H1 (cell line): ENCODE data around the gene DCK. TPM values are rescaled to one million over a fixed set of nuclear protein-coding genes. Genes with fewer than 3 reads are reported as not detected.

Experiments
- CTCF ChIA-PET: fragments of 300-600 bp; sonication (Branson Sonifier 250); formaldehyde crosslinking; loops from one replicate; lab custom pipeline; 2021; ENCODE audit not compliant: partially characterized antibody; lab: Charles Lee
- POLR2A ChIA-PET: fragments of 300-600 bp; sonication (Branson Sonifier 250); formaldehyde crosslinking; loops from one replicate; lab custom pipeline; 2021; ENCODE audit warnings: inconsistent platforms; ENCODE audit not compliant: partially characterized antibody; lab: Charles Lee
- DNase-seq, 2 experiments: peaks; one replicate each; pipeline versions ENCODE4 v3.0.0 to v3.0.0-alpha.2; 2010 to 2022; ENCODE audit warnings: low spot score in 2 of 2, low read depth in 1 of 2, mixed read lengths in 1 of 2
- FAIRE-seq: peaks from 2 replicates; lab custom pipeline; 2011; peaks lifted over from hg19 to GRCh38; lab: Jason Lieb, UNC
- H2AFZ ChIP-seq: 2 replicates; pipeline ENCODE4 v1.8.1; 2012; ENCODE audit warnings: low read length, inconsistent platforms
- H2AK5ac ChIP-seq: 2 replicates; pipeline ENCODE4 v1.6.1; 2013; ENCODE audit warnings: low read depth, low read length
- H2BK120ac ChIP-seq: replicated peaks from 2 replicates; pipeline ENCODE3; 2013; ENCODE audit warnings: low read depth, low read length, inconsistent platforms
- H2BK12ac ChIP-seq: 2 replicates; pipeline ENCODE4 v1.6.1; 2013; ENCODE audit warnings: low read depth, low read length
- H2BK15ac ChIP-seq: 2 replicates; pipeline ENCODE4 v1.6.1; 2013; ENCODE audit warnings: low read length
- H2BK20ac ChIP-seq: 2 replicates; pipeline ENCODE4 v1.6.1; 2013; ENCODE audit warnings: low read length
- H2BK5ac ChIP-seq: 2 replicates; pipeline ENCODE4 v1.6.1; 2013; ENCODE audit warnings: low read depth, low read length
- H3K14ac ChIP-seq: 2 replicates; pipeline ENCODE4 v1.6.1; 2013; ENCODE audit warnings: inconsistent platforms; ENCODE audit not compliant: insufficient read length
- H3K18ac ChIP-seq: 2 replicates; pipeline ENCODE4 v1.6.1; 2013; ENCODE audit warnings: low read length; ENCODE audit errors: extremely low read depth
- H3K23ac ChIP-seq: 2 replicates; pipeline ENCODE4 v1.6.1; 2013; ENCODE audit warnings: inconsistent platforms; ENCODE audit not compliant: insufficient read length
- H3K23me2 ChIP-seq: 2 replicates; pipeline ENCODE4 v1.6.1; 2013; ENCODE audit warnings: low read depth, low read length
- H3K27ac ChIP-seq: 2 replicates; pipeline ENCODE4 v1.6.1; 2011; ENCODE audit warnings: low read depth, low read length, inconsistent platforms
- H3K27me3 ChIP-seq, 4 experiments: replicated peaks in 1 of 4; 1 replicate in 1 of 4; 2 replicates in 3 of 4; pipeline versions ENCODE4 v1.6.1 to v1.8.1; 2011 to 2013; ENCODE audit warnings: low read length in 3 of 4, mild to moderate bottlenecking in 3 of 4, inconsistent platforms in 2 of 4, mixed read lengths in 2 of 4, moderate library complexity in 1 of 4; ENCODE audit not compliant: control insufficient read depth in 3 of 4, insufficient read depth in 3 of 4; ENCODE audit errors: extremely low read depth in 1 of 4
- H3K36me3 ChIP-seq, 4 experiments: 2 replicates each; pipeline versions ENCODE4 v1.6.1 to v1.8.1; 2011 to 2013; ENCODE audit warnings: mild to moderate bottlenecking in 4 of 4, low read length in 3 of 4, moderate library complexity in 2 of 4, control low read depth in 1 of 4, inconsistent platforms in 1 of 4; ENCODE audit not compliant: insufficient read depth in 4 of 4, control insufficient read depth in 2 of 4
- H3K4ac ChIP-seq: replicated peaks from 2 replicates; pipeline ENCODE3; 2013; ENCODE audit warnings: low read length, low read depth, mixed read lengths, inconsistent platforms; ENCODE audit not compliant: insufficient read length
- H3K4me1 ChIP-seq, 4 experiments: replicated peaks in 1 of 4; 1 replicate in 1 of 4; 2 replicates in 3 of 4; pipeline versions ENCODE4 v1.6.1 to v1.8.1; 2011 to 2013; ENCODE audit warnings: low read length in 3 of 4, inconsistent platforms in 2 of 4, mixed read lengths in 1 of 4; ENCODE audit not compliant: insufficient read depth in 4 of 4, control insufficient read depth in 3 of 4
- H3K4me2 ChIP-seq, 2 experiments: 2 replicates each; pipeline versions ENCODE4 v1.6.1 to v1.8.1; 2011 to 2013; ENCODE audit warnings: low read depth in 2 of 2, low read length in 2 of 2, control low read depth in 1 of 2, inconsistent platforms in 1 of 2, mild to moderate bottlenecking in 1 of 2; ENCODE audit not compliant: insufficient read depth in 1 of 2
- H3K4me3 ChIP-seq, 4 experiments: fragments of 200-600, 300-600 bp in 1 of 4; sonication (generic), shearing (Covaris generic), sonication (Bioruptor Twin) in 1 of 4; 2 replicates each; pipeline versions ENCODE4 v1.5.1 to v1.8.1; 2011 to 2016; ENCODE audit warnings: low read length in 4 of 4, low read depth in 3 of 4, control low read depth in 2 of 4, inconsistent platforms in 2 of 4, mild to moderate bottlenecking in 2 of 4, mixed read lengths in 1 of 4, moderate library complexity in 1 of 4; ENCODE audit not compliant: insufficient read depth in 2 of 4; ENCODE audit errors: extremely low read depth in 1 of 4
- H3K56ac ChIP-seq: replicated peaks from 2 replicates; pipeline ENCODE3; 2013; ENCODE audit warnings: low read depth, mild to moderate bottlenecking, mixed read lengths, low read length, inconsistent platforms; ENCODE audit not compliant: insufficient read length
- H3K79me1 ChIP-seq: 2 replicates; pipeline ENCODE4 v1.6.1; 2013; ENCODE audit warnings: low read depth, low read length, control low read depth
- H3K79me2 ChIP-seq, 2 experiments: 2 replicates each; pipeline versions ENCODE4 v1.6.1 to v1.8.1; 2012 to 2013; ENCODE audit warnings: low read length in 2 of 2, mild to moderate bottlenecking in 2 of 2, inconsistent platforms in 1 of 2; ENCODE audit not compliant: insufficient read depth in 2 of 2, control insufficient read depth in 1 of 2
- H3K9ac ChIP-seq, 4 experiments: replicated peaks in 1 of 4; 1 replicate in 1 of 4; 2 replicates in 3 of 4; pipeline versions ENCODE4 v1.6.1 to v1.8.1; 2011 to 2013; ENCODE audit warnings: low read depth in 3 of 4, low read length in 3 of 4, control low read depth in 2 of 4, mild to moderate bottlenecking in 2 of 4, moderate library complexity in 2 of 4, inconsistent platforms in 1 of 4; ENCODE audit errors: extremely low read depth in 1 of 4
- H3K9me3 ChIP-seq, 2 experiments: 2 replicates each; pipeline versions ENCODE4 v1.6.1 to v1.8.1; 2012 to 2013; ENCODE audit warnings: mild to moderate bottlenecking in 2 of 2, moderate library complexity in 2 of 2, control low read depth in 1 of 2, inconsistent platforms in 1 of 2, low read depth in 1 of 2, low read length in 1 of 2, mixed read lengths in 1 of 2; ENCODE audit not compliant: insufficient read depth in 2 of 2
- H4K20me1 ChIP-seq, 2 experiments: replicated peaks in 1 of 2; 2 replicates each; pipeline versions ENCODE3 to v1.8.1; 2011 to 2013; ENCODE audit warnings: inconsistent platforms in 2 of 2, low read length in 2 of 2, mild to moderate bottlenecking in 1 of 2; ENCODE audit not compliant: insufficient read depth in 2 of 2, control insufficient read depth in 1 of 2
- H4K5ac ChIP-seq: 2 replicates; pipeline ENCODE4 v1.6.1; 2013; ENCODE audit warnings: low read length, low read depth, mixed read lengths, inconsistent platforms; ENCODE audit not compliant: insufficient read length
- H4K8ac ChIP-seq: 2 replicates; pipeline ENCODE4 v1.8.0; 2013; ENCODE audit warnings: mild to moderate bottlenecking, moderate library complexity, low read length, inconsistent platforms; ENCODE audit not compliant: insufficient read depth; ENCODE audit errors: extremely low read depth
- H4K91ac ChIP-seq: replicated peaks from 2 replicates; pipeline ENCODE3; 2013; ENCODE audit warnings: low read length, mixed read lengths, inconsistent platforms; ENCODE audit not compliant: insufficient read length
- ASH2L ChIP-seq: fragments of 200-600, 300-600 bp; sonication (generic); IDR thresholded peaks from one replicate; pipeline ENCODE4 v1.7.1; 2017; ENCODE audit warnings: low read length
- BACH1 ChIP-seq: IDR thresholded peaks from 2 replicates; pipeline ENCODE4 v1.6.1; 2012; ENCODE audit warnings: low read length, improper control_type of control experiment
- BCL11A ChIP-seq, 2 experiments: IDR thresholded peaks; one replicate each; pipeline ENCODE4 v1.6.1; 2011; ENCODE audit warnings: low read depth in 2 of 2, low read length in 2 of 2, mild to moderate bottlenecking in 2 of 2
- BRCA1 ChIP-seq: IDR thresholded peaks from 2 replicates; pipeline ENCODE4 v1.6.1; 2012; ENCODE audit warnings: low read depth, low read length, improper control_type of control experiment
- CTBP2 ChIP-seq: IDR thresholded peaks from 2 replicates; pipeline ENCODE4 v1.7.0; 2011; ENCODE audit warnings: borderline replicate concordance, mild to moderate bottlenecking, moderate library complexity, mixed read lengths, low read length; ENCODE audit not compliant: insufficient read depth, insufficient read length
- E2F6 ChIP-seq: IDR thresholded peaks from 2 replicates; pipeline ENCODE4 v1.6.1; 2012; ENCODE audit warnings: inconsistent platforms
- FOSL1 ChIP-seq: IDR thresholded peaks from 2 replicates; pipeline ENCODE4 v1.6.1; 2011; ENCODE audit warnings: mild to moderate bottlenecking, low read depth, low read length, moderate library complexity; ENCODE audit not compliant: insufficient read depth
- HDAC6 ChIP-seq: IDR thresholded peaks from one replicate; pipeline ENCODE4 v1.7.1; 2012; ENCODE audit warnings: low read depth, mild to moderate bottlenecking, inconsistent platforms, low read length, moderate library complexity
- KDM1A ChIP-seq: fragments of 200-600, 300-600 bp; sonication (generic); IDR thresholded peaks from 2 replicates; pipeline ENCODE4 v1.7.1; 2016; ENCODE audit warnings: mild to moderate bottlenecking, low read length, borderline replicate concordance
- RAD21 ChIP-seq, 2 experiments: IDR thresholded peaks in 1 of 2; conservative IDR thresholded peaks in 1 of 2; 2 replicates each; pipeline ENCODE4 v1.6.1; 2011; ENCODE audit warnings: low read depth in 2 of 2, low read length in 2 of 2, improper control_type of control experiment in 1 of 2, inconsistent platforms in 1 of 2, mild to moderate bottlenecking in 1 of 2, moderate library complexity in 1 of 2
- SIN3A ChIP-seq, 2 experiments: IDR thresholded peaks in 1 of 2; conservative IDR thresholded peaks in 1 of 2; 2 replicates each; pipeline ENCODE4 v1.6.1; 2011 to 2012; ENCODE audit warnings: low read length in 2 of 2, improper control_type of control experiment in 1 of 2, low read depth in 1 of 2, mild to moderate bottlenecking in 1 of 2
- SRF ChIP-seq: IDR thresholded peaks from 2 replicates; pipeline ENCODE4 v1.6.1; 2011; ENCODE audit warnings: mild to moderate bottlenecking, low read depth, low read length, moderate library complexity
- SUZ12 ChIP-seq: fragments of 200-600 bp; sonication (generic); IDR thresholded peaks from 2 replicates; pipeline ENCODE4 v1.6.1; 2012; ENCODE audit warnings: mild to moderate bottlenecking, inconsistent platforms, low read length, moderate library complexity, mixed read lengths
- WGBS, 2 experiments: shearing (Covaris generic) in 1 of 2; methylation state at CpG; one replicate each; pipeline versions ENCODE4 v1.1.6 to v1.1.7; 2013 to 2015; ENCODE audit warnings: low lambda C conversion rate in 2 of 2, mixed read lengths in 2 of 2, inconsistent platforms in 1 of 2, low coverage in 1 of 2, missing lambda C conversion rate in 1 of 2; ENCODE audit not compliant: insufficient replicate concordance in 2 of 2, insufficient coverage in 1 of 2, insufficient read length in 1 of 2; ENCODE audit errors: extremely low coverage in 1 of 2, missing lambda C conversion rate in 1 of 2; 5-methylcytosine and 5-hydroxymethylcytosine counted together
- polyA plus RNA-seq, 7 experiments: library from polyadenylated mRNA; depleted of rRNA in 3 of 7; stranded (reverse) in 5 of 7; unstranded in 2 of 7; fragments of >200 nt in 5 of 7; fragments of 200-250 nt in 2 of 7; gene quantifications; 1 replicate in 5 of 7; 2 replicates in 1 of 7; 4 replicates in 1 of 7; pipeline versions ENCODE4 v1.2.1 to v1.2.3, GENCODE V29; 2011 to 2013; ENCODE audit warnings: missing spikeins in 2 of 7, mixed read lengths in 2 of 7
- total RNA-seq: library from RNA; stranded (reverse); fragmentation: NEBNext Ultra II Directional; extraction: Animal tissue kit (Norgen Biotek cat#: 25700); gene quantifications from 2 replicates; pipeline ENCODE4 v1.2.1, GENCODE V29; 2021

Gene DCK
- total and polyA plus RNA-seq, 2 of the 8 experiments (the other 6 are each of a cell fraction or from before 2014, with no cell fraction given), result 4.8 to 18.1 TPM

GRCh38 chr4:71064521-71064920 is 71.1 kb downstream of the DCK start:
- Histone ChIP-seq H2BK5ac (no peak overlapping the region), H3K14ac (no peak overlapping the region), H3K27ac (no peak overlapping the region), H3K9ac (no peak overlapping the region), H3K56ac (no peak overlapping the region), H3K79me2 (no peaks in the 10 kb centered on the region), H3K23me2 (no peaks in the 10 kb centered on the region), H3K4me1 (no peaks in the 10 kb centered on the region), H3K23ac (no peak overlapping the region), H3K9me3 (no peaks in the 10 kb centered on the region), H4K5ac (no peak overlapping the region), H2BK20ac (no peak overlapping the region), H4K91ac (no peak overlapping the region), H3K18ac (no peak overlapping the region), H3K4me2 (no peak overlapping the region), H4K8ac (no peak overlapping the region), H3K36me3 (no peaks in the 10 kb centered on the region), H2BK12ac (no peak overlapping the region), H3K4me3 (no peak overlapping the region), H4K20me1 (no peaks in the 10 kb centered on the region), H2BK120ac (no peak overlapping the region), H3K79me1 (no peaks in the 10 kb centered on the region), H2AK5ac (no peak overlapping the region), H2AFZ (no peak overlapping the region), H2BK15ac (peak overlapping the region; percentile 23; the same call in 1 of the 2 replicates), H3K27me3 (no peaks in the 10 kb centered on the region), H3K4ac (no peak overlapping the region)
- POLR2A ChIA-PET, result interaction anchor here (1.1 kb wide), 1 partner anchor 9 kb away, joined by 3 read pairs; no protein-coding TSS in a partner anchor
- WGBS, 2 experiments, result 93 to 100% methylated on average over 1 to 6 of the region's 6 CpGs
- DNase-seq (no peak), FAIRE-seq (no peak)
- CTCF ChIA-PET, result no interaction called here
- no peak for TF ChIP-seq SRF
- TF ChIP-seq SIN3A (conservative IDR thresholded peaks at IDR 0.05 in 1 of 2, IDR thresholded peaks at IDR 0.05 in 1 of 2; ENCODE audit: low read depth in 1 of 2, low read length in 2 of 2), result no peak
- TF ChIP-seq SUZ12, result no peak
- no peak for TF ChIP-seq ASH2L
- TF ChIP-seq BCL11A (IDR thresholded peaks at IDR 0.05; ENCODE audit: low read depth in 2 of 2, low read length in 2 of 2), result no peak
- TF ChIP-seq FOSL1, result no peak
- TF ChIP-seq BRCA1, result no peak
- no peak for TF ChIP-seq KDM1A
- no peak for TF ChIP-seq RAD21 (IDR thresholded peaks at IDR 0.05 in 1 of 2, conservative IDR thresholded peaks at IDR 0.05 in 1 of 2; ENCODE audit: low read depth in 2 of 2, low read length in 2 of 2)
- no peak for TF ChIP-seq CTBP2
- no peak for TF ChIP-seq E2F6
- no peak for TF ChIP-seq BACH1
- TF ChIP-seq HDAC6, result no peak
